Lung (tissue), 16 donors: ENCODE data around the gene DESI1. TPM values are rescaled to one million over a fixed set of nuclear protein-coding genes. Genes with fewer than 3 reads are reported as not detected.

ENCODE experiments used
- ATAC-seq: fragments of 200-7000 bp; cut with Tn5 transposase; one replicate; pipeline ENCODE4 v1.9.1; 2020; ENCODE audit warnings: moderate number of reproducible peaks; ENCODE audit not compliant: insufficient read depth, low FRiP score
- DNase-seq, 3 donors: peaks; one replicate each; pipeline ENCODE4 v3.0.0-alpha.2; 2013 to 2017
- H3K27ac ChIP-seq, 2 donors: one replicate each; pipeline ENCODE4 v1.5.1; 2013; ENCODE audit warnings: mild to moderate bottlenecking in 2 of 2, moderate library complexity in 2 of 2, control low read depth in 1 of 2, inconsistent platforms in 1 of 2, low read depth in 1 of 2, low read length in 1 of 2
- H3K27me3 ChIP-seq, 3 donors: one replicate each; pipeline ENCODE4 v1.5.1; 2013; ENCODE audit warnings: low read length in 2 of 3; ENCODE audit not compliant: control insufficient read depth in 3 of 3, insufficient read depth in 3 of 3
- H3K36me3 ChIP-seq, 4 donors: one replicate each; pipeline ENCODE4 v1.5.1; 2013; ENCODE audit warnings: low read length in 4 of 4, mild to moderate bottlenecking in 1 of 4, moderate library complexity in 1 of 4; ENCODE audit not compliant: control insufficient read depth in 4 of 4, insufficient read depth in 4 of 4
- H3K4me1 ChIP-seq, 5 donors: one replicate each; pipeline ENCODE4 v1.5.1; 2013; ENCODE audit warnings: low read length in 5 of 5, mild to moderate bottlenecking in 2 of 5, moderate library complexity in 1 of 5; ENCODE audit not compliant: control insufficient read depth in 5 of 5, insufficient read depth in 5 of 5
- H3K4me3 ChIP-seq: one replicate; pipeline ENCODE4 v1.5.1; 2013; ENCODE audit warnings: mild to moderate bottlenecking, control low read depth, moderate library complexity
- H3K9ac ChIP-seq, 2 donors: one replicate each; pipeline ENCODE4 v1.5.1; 2013; ENCODE audit warnings: low read length in 2 of 2, control low read depth in 1 of 2; ENCODE audit not compliant: insufficient read depth in 1 of 2
- H3K9me3 ChIP-seq, 4 donors: one replicate each; pipeline ENCODE4 v1.5.1; 2013; ENCODE audit warnings: low read length in 3 of 4, mild to moderate bottlenecking in 1 of 4, moderate library complexity in 1 of 4; ENCODE audit not compliant: control insufficient read depth in 4 of 4, insufficient read depth in 3 of 4
- WGBS, 2 donors: extraction: QIAGEN DNeasy Blood & Tissue Kit; methylation state at CpG; one replicate each; pipeline ENCODE4 v1.1.7; 2013; 5-methylcytosine and 5-hydroxymethylcytosine counted together
- long read RNA-seq, 5 donors: transcript quantifications; one replicate each; lab custom pipeline, GENCODE V29; 2026
- polyA plus RNA-seq, 2 donors: library from polyadenylated mRNA; stranded (reverse); fragments of 200-250 nt; gene quantifications; one replicate each; pipeline ENCODE4 v1.2.1, GENCODE V29; 2013
- total RNA-seq, 2 donors: library from RNA; depleted of rRNA in 1 of 2; stranded (reverse); fragments of >200 nt in 1 of 2; gene quantifications; one replicate each; pipeline ENCODE4 v1.2.1, GENCODE V29; 2014 to 2021
- TF ChIP-seq, protein P1 (sequence below): IDR thresholded peaks from 2 replicates; pipeline ENCODE4 v1.5.1; 2012; ENCODE audit warnings: mild to moderate bottlenecking; ENCODE audit errors: control extremely low read depth, extremely low read depth
- donor health status: control.
- donor health status: control.
- donor health status: Bipolar disorder and iron deficiency.
- donor health status: healthy.
- donor health status: DM: yes; HTN: yes; CAD: no.

Gene DESI1
- 10 to 100 TPM; 13.6 to 42.7 TPM for total RNA-seq
- 10 to 100 TPM; 21.1 to 40.0 TPM for polyA plus RNA-seq
- long read RNA-seq, donor 1, transcript DESI1-201 (6 exons, 3,833 nt) = major isoform, 7 of 12 reads
- long read RNA-seq, donor 1, partial matches to known transcripts = 0 of 12 reads
- long read RNA-seq, donor 1, other reads (novel, unspliced or antisense) = 0 of 12 reads
- long read RNA-seq, donor 2, partial matches to known transcripts = 0 of 2 reads
- long read RNA-seq, donor 2, other reads (novel, unspliced or antisense) = 0 of 2 reads
- long read RNA-seq, donor 3 = 0 reads
- long read RNA-seq, donor 4, partial matches to known transcripts = 0 of 2 reads
- long read RNA-seq, donor 4, other reads (novel, unspliced or antisense) = 0 of 2 reads
- long read RNA-seq, donor 5, partial matches to known transcripts = 0 of 3 reads
- long read RNA-seq, donor 5, other reads (novel, unspliced or antisense) = 0 of 3 reads

- Histone ChIP-seq H3K4me1 (peaks cover 4 to 21% (median 8%) of the 10 kb centered on the region in 5 donors), H3K9me3 (no peaks in the 10 kb centered on the region), H3K36me3 (peaks cover 0 to 18% (median 8%) of the 10 kb centered on the region in 4 donors), H3K9ac (peak within 1 kb of the TSS; percentile 92), H3K27ac (peak within 1 kb of the TSS; percentile 92 to 94), H3K27me3 (no peaks in the 10 kb centered on the region), H3K4me3 (peak within 1 kb of the TSS; percentile 69)
- DNase-seq = no peak
- ATAC-seq = peak; percentile 7
- TF ChIP-seq, protein P1, sequence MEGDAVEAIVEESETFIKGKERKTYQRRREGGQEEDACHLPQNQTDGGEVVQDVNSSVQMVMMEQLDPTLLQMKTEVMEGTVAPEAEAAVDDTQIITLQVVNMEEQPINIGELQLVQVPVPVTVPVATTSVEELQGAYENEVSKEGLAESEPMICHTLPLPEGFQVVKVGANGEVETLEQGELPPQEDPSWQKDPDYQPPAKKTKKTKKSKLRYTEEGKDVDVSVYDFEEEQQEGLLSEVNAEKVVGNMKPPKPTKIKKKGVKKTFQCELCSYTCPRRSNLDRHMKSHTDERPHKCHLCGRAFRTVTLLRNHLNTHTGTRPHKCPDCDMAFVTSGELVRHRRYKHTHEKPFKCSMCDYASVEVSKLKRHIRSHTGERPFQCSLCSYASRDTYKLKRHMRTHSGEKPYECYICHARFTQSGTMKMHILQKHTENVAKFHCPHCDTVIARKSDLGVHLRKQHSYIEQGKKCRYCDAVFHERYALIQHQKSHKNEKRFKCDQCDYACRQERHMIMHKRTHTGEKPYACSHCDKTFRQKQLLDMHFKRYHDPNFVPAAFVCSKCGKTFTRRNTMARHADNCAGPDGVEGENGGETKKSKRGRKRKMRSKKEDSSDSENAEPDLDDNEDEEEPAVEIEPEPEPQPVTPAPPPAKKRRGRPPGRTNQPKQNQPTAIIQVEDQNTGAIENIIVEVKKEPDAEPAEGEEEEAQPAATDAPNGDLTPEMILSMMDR = no peak
- WGBS, 2 donors = 0% methylated on average over 27 to 40 of the region's 40 CpGs
Measured at GRCh38 chr22:41620589-41621098, at the start of gene DESI1. Gene DESI1 (minus strand): TSS chr22:41621043. CDS start chr22:41620839, 204 bp downstream.

GRCh38 chr22:41668971-41669911 is 48.4 kb upstream of the DESI1 start:
- Histone ChIP-seq H3K9me3 (no peaks in the 10 kb centered on the region), H3K27me3 (no peaks in the 10 kb centered on the region), H3K4me3 (no peak overlapping the region), H3K9ac (no peak overlapping the region), H3K27ac (peak overlapping the region in 1 of 2 donors; percentile 45), H3K4me1 (peaks cover 0 to 5% (median 0%) of the 10 kb centered on the region in 5 donors), H3K36me3 (peaks cover 6 to 18% (median 13%) of the 10 kb centered on the region in 4 donors)
- TF ChIP-seq, protein P1 = no peak
- DNase-seq (peak in 1 of 3 donors; percentile 12), ATAC-seq (no peak)
- WGBS, 2 donors = 79 to 86% methylated on average over 21 of the region's 21 CpGs

GRCh38 chr22:41664951-41665350 is 44.1 kb upstream of the DESI1 start:
- no peak for DNase-seq
- Histone ChIP-seq H3K27ac (no peak overlapping the region), H3K4me3 (no peak overlapping the region), H3K9ac (no peak overlapping the region), H3K27me3 (no peaks in the 10 kb centered on the region), H3K9me3 (no peaks in the 10 kb centered on the region), H3K36me3 (peaks cover 28 to 35% (median 29%) of the 10 kb centered on the region in 4 donors), H3K4me1 (peaks cover 0 to 5% (median 0%) of the 10 kb centered on the region in 5 donors)
- WGBS, 2 donors = 91 to 93% methylated on average over 3 of the region's 3 CpGs
- TF ChIP-seq, protein P1 = no peak
- no peak for ATAC-seq
